Breast epithelium (tissue), 3 donors: ENCODE measurements around the gene TOP3A.

Experiments
- CTCF ChIP-seq, 3 donors: fragments of 450-650 bp; IDR thresholded peaks; one replicate each; pipeline ENCODE4 v1.5.1; 2016 to 2017; ENCODE audit warnings: antibody characterized with exemption in 3 of 3, mild to moderate bottlenecking in 3 of 3, moderate library complexity in 3 of 3
- POLR2A ChIP-seq: fragments of 450-650 bp; IDR thresholded peaks from one replicate; pipeline ENCODE4 v1.6.1; 2016; ENCODE audit warnings: antibody characterized with exemption, mild to moderate bottlenecking, moderate library complexity
- POLR2AphosphoS5 ChIP-seq, 3 donors: sonication (generic); formaldehyde crosslinking; IDR thresholded peaks; one replicate each; pipeline ENCODE4 v1.6.1; 2017; ENCODE audit warnings: antibody characterized with exemption in 3 of 3

DNA sequence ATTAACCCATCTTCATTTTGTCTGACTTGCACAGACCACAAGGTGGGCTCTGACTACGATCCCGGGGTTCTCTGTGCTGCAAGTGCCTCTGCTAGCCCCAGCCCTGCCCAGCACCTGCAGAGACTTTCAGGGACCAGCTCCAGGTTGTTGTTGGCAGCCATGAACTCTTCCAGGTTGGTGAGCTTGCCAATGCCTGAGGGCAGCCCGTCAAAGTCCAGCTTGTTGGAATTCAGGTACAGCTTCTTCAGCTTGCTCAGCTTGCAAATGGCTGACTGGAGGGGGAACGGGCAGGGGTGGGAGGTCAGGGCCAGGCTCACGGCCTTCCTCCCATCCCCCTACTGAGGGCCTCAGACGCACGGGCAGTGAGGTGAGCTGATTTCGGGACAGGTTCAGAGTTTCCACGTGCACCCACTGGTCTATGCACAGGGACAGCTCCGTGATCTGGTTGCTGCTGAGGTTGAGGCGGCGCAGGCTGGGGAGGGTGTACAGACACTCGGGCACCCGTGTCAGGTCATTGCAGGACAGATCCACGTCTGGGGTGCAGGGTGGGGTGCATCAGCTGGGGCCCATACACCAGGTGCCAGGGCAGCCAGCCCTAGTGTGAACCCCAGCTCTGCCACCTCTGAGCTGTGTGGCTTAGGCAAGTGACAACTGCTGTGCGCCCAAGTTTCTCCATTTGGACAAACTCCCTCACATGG, 61.5 kb downstream of the TOP3A start:
- TF ChIP-seq CTCF (IDR thresholded peaks at IDR 0.05) (no peak), POLR2AphosphoS5 (IDR thresholded peaks at IDR 0.05) (no peak), POLR2A (no peak)
